ENCODE data around the gene BMPR1B.

Gene BMPR1B

GRCh38 chr4:95093936-95094929, 336.5 kb downstream of the BMPR1B start:
- Histone ChIP-seq H3K9ac (ENCODE audit: low read length in 2 of 2) (no peak overlapping the region), H3K4me1 (ENCODE audit: control insufficient read depth, insufficient read depth, low read length) (peaks cover 4% of the 10 kb centered on the region), H3K27ac (ENCODE audit: low read length) (no peak overlapping the region), H3K9me3 (ENCODE audit: control insufficient read depth in 2 of 2, low read length in 2 of 2) (no peaks in the 10 kb centered on the region), H3K4me3 (ENCODE audit: low read length in 2 of 2) (peak overlapping the region in 1 of 2 donors; percentile 46), H3K27me3 (ENCODE audit: control insufficient read depth in 1 of 2, insufficient read depth in 2 of 2, low read length in 2 of 2) (no peaks in the 10 kb centered on the region), H3K36me3 (ENCODE audit: control insufficient read depth in 2 of 2, insufficient read depth in 2 of 2, low read length in 2 of 2) (no peaks in the 10 kb centered on the region)

DNA sequence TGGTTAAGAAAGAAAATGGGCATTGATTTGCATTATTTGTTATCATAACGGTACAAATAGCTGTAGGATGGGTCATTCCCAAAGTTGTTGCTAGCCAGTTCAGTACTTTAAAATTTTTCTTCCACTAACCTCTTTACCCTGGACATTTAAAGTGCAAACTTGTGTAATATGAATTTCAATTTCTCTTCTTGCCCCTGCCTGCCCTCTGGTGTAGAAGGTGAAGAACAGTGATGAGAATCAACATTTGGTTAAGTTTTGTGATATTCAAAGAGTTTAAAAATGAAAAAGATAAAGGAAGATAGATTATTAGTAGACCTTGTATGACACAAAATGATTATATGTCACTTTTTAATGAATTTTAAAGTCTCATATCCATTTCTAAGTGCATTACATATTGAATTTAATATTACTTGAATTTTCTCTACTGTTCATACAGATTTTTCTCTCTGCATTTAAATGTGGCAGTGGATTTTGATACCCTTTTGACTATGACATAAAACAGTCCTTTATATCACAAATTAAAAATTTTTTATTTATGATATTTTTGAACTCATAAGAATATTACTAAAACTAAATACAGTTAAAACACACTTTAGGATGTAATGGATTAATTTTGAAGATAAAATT, 337.7 kb downstream of the BMPR1B start:
- Histone ChIP-seq H3K4me1 (ENCODE audit: control insufficient read depth, insufficient read depth, low read length) (peaks cover 4% of the 10 kb centered on the region), H3K36me3 (ENCODE audit: control insufficient read depth in 2 of 2, insufficient read depth in 2 of 2, low read length in 2 of 2) (no peaks in the 10 kb centered on the region), H3K4me3 (ENCODE audit: low read length in 2 of 2) (no peak overlapping the region), H3K27ac (ENCODE audit: low read length) (no peak overlapping the region), H3K9ac (ENCODE audit: low read length in 2 of 2) (no peak overlapping the region), H3K9me3 (ENCODE audit: control insufficient read depth in 2 of 2, low read length in 2 of 2) (no peaks in the 10 kb centered on the region), H3K27me3 (ENCODE audit: control insufficient read depth in 1 of 2, insufficient read depth in 2 of 2, low read length in 2 of 2) (no peaks in the 10 kb centered on the region)

DNA sequence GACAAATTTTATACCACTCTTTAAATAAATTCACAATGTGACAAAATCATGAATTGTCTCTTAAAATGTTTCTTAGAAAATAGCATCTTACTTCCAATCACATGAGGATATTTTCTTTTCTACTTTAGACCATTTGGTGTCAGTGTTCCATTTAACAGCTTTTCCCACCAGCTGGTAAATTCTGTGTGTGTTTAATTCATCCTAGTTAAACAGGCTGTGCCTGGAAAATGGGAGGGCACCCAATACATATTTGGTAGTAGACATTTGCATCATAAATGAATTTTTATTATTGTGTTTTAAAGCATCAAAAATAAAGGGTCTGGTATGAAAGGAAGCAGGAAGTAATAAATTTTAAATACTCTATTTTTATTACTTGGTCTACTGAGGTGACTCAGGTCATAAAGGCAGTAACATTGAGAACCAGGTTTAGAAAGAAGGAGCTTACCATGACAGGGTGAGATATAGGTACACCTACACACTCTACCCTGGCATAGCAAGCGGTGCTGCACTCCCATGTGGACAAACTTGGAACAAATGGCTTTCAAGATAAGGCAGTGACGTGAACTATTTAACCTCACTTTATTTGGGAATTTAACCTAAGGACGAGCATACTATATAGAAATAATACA, 344.5 kb downstream of the BMPR1B start:
- Histone ChIP-seq H3K27ac (ENCODE audit: low read length) (no peak overlapping the region), H3K9ac (ENCODE audit: low read length in 2 of 2) (no peak overlapping the region), H3K4me1 (ENCODE audit: control insufficient read depth, insufficient read depth, low read length) (no peaks in the 10 kb centered on the region), H3K9me3 (ENCODE audit: control insufficient read depth in 2 of 2, low read length in 2 of 2) (no peaks in the 10 kb centered on the region), H3K36me3 (ENCODE audit: control insufficient read depth in 2 of 2, insufficient read depth in 2 of 2, low read length in 2 of 2) (peaks cover 0 to 2% of the 10 kb centered on the region in 2 donors), H3K4me3 (ENCODE audit: low read length in 2 of 2) (no peak overlapping the region), H3K27me3 (ENCODE audit: control insufficient read depth in 1 of 2, insufficient read depth in 2 of 2, low read length in 2 of 2) (no peaks in the 10 kb centered on the region)

DNA sequence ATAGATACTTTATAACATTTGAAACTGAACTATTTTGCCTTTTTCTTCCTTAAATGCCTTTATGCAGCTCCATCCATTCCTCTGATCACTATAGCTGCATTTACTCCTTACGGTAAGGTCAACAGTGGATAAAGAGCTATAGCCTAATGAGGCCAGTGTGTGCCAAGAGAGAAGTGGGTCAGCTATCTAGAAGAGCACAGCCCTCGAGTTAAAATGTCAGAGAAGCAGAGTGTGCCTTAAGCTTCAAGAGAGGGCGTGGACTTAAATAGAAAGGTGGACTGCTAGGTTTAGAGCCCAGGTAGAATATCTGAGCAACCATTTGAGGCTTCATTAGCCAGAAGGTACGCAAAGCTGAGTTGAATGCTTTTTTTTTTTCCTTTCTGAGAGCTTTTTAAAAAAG, 347.4 kb downstream of the BMPR1B start:
- H3K27ac ChIP-seq (ENCODE audit: low read length), result no peak overlapping the region
- no peak overlapping the region for H3K9ac ChIP-seq (ENCODE audit: low read length in 2 of 2)
- no peak overlapping the region for H3K4me3 ChIP-seq (ENCODE audit: low read length in 2 of 2)
- no peaks in the 10 kb centered on the region for H3K27me3 ChIP-seq (ENCODE audit: control insufficient read depth in 1 of 2, insufficient read depth in 2 of 2, low read length in 2 of 2)
- H3K36me3 ChIP-seq (ENCODE audit: control insufficient read depth in 2 of 2, insufficient read depth in 2 of 2, low read length in 2 of 2), result peaks cover 0 to 2% of the 10 kb centered on the region in 2 donors
- H3K9me3 ChIP-seq (ENCODE audit: control insufficient read depth in 2 of 2, low read length in 2 of 2), result no peaks in the 10 kb centered on the region
- no peaks in the 10 kb centered on the region for H3K4me1 ChIP-seq (ENCODE audit: control insufficient read depth, insufficient read depth, low read length)

DNA sequence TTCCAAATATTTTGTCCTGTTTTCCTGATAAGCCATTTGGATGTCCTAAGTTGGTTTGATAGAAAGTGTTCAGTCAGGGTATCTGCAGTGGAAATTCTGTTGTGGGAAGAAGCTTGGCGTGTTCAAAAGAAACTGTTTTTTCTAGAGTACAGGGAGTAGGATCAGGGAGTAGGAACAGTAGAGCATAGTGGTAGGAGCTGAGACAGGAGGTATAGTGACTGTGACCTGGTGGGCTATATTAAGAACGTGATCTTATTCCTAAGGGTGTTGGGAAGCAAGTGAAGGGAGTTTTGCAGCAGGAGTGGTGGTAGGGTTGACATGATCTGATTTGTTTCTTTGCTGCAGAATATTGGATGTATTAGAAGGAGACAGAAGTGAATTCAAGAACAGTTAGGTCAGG, 348.2 kb downstream of the BMPR1B start:
- H3K9ac ChIP-seq (ENCODE audit: low read length in 2 of 2), result no peak overlapping the region
- H3K4me1 ChIP-seq (ENCODE audit: control insufficient read depth, insufficient read depth, low read length), result no peaks in the 10 kb centered on the region
- H3K9me3 ChIP-seq (ENCODE audit: control insufficient read depth in 2 of 2, low read length in 2 of 2), result no peaks in the 10 kb centered on the region
- H3K27me3 ChIP-seq (ENCODE audit: control insufficient read depth in 1 of 2, insufficient read depth in 2 of 2, low read length in 2 of 2), result no peaks in the 10 kb centered on the region
- H3K36me3 ChIP-seq (ENCODE audit: control insufficient read depth in 2 of 2, insufficient read depth in 2 of 2, low read length in 2 of 2), result peaks cover 0 to 2% of the 10 kb centered on the region in 2 donors
- H3K4me3 ChIP-seq (ENCODE audit: low read length in 2 of 2), result no peak overlapping the region
- no peak overlapping the region for H3K27ac ChIP-seq (ENCODE audit: low read length)

DNA sequence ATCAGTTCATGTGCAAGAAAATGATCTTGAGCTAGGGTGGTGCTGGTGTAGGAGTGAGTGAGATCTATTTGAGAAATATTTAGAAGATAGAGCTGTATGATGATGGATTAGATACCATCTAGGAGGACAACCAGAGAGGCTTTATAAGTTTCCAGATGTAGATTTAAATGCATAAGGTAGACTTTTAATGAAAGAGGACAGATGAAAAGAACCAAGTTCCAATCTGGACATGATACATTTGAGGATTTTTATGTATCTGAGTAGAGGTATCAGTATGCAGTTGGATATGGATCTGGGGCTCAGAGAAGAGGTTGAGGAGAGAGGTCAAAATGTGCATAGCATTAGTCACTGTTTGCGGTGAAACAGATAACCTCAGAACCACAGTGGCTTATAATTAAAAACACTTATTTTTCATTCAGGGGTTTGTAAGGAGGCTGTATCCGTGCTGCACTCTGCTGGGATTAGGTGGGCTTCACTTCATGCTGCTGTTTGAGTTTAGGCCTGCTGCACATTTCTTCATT, 348.7 kb downstream of the BMPR1B start:
- Histone ChIP-seq H3K36me3 (ENCODE audit: control insufficient read depth in 2 of 2, insufficient read depth in 2 of 2, low read length in 2 of 2) (peaks cover 0 to 2% of the 10 kb centered on the region in 2 donors), H3K9ac (ENCODE audit: low read length in 2 of 2) (no peak overlapping the region), H3K27me3 (ENCODE audit: control insufficient read depth in 1 of 2, insufficient read depth in 2 of 2, low read length in 2 of 2) (no peaks in the 10 kb centered on the region), H3K4me3 (ENCODE audit: low read length in 2 of 2) (no peak overlapping the region), H3K9me3 (ENCODE audit: control insufficient read depth in 2 of 2, low read length in 2 of 2) (no peaks in the 10 kb centered on the region), H3K4me1 (ENCODE audit: control insufficient read depth, insufficient read depth, low read length) (no peaks in the 10 kb centered on the region), H3K27ac (ENCODE audit: low read length) (no peak overlapping the region)

DNA sequence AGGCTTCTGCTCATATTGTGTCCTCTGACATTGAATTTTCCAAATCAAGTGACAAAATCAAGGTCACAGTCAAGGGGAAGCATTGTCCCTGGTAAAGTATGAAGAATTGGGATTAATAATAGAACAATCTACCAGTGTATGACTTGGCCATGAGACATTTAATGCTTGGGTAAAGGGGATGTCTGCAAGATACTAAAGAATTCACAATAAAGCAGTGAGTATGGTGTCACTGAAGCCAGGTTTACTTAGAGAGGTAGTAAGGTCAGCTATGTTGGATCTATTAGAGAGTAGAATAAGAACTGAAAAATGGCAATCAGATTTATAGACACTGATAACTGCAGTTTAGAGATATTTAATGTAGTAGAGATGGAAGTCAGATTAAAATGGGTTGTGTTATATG, 349.2 kb downstream of the BMPR1B start:
- H3K36me3 ChIP-seq (ENCODE audit: control insufficient read depth in 2 of 2, insufficient read depth in 2 of 2, low read length in 2 of 2), result peaks cover 0 to 2% of the 10 kb centered on the region in 2 donors
- no peak overlapping the region for H3K4me3 ChIP-seq (ENCODE audit: low read length in 2 of 2)
- no peak overlapping the region for H3K27ac ChIP-seq (ENCODE audit: low read length)
- H3K9ac ChIP-seq (ENCODE audit: low read length in 2 of 2), result no peak overlapping the region
- no peaks in the 10 kb centered on the region for H3K27me3 ChIP-seq (ENCODE audit: control insufficient read depth in 1 of 2, insufficient read depth in 2 of 2, low read length in 2 of 2)
- no peaks in the 10 kb centered on the region for H3K4me1 ChIP-seq (ENCODE audit: control insufficient read depth, insufficient read depth, low read length)
- H3K9me3 ChIP-seq (ENCODE audit: control insufficient read depth in 2 of 2, low read length in 2 of 2), result no peaks in the 10 kb centered on the region

- H3K4me3 ChIP-seq (ENCODE audit: low read length in 2 of 2), result no peak overlapping the region
These were observed 349.9 kb downstream of the BMPR1B start for GRCh38 chr4:95107635-95108034.

GRCh38 chr4:95108883-95109421, 351.2 kb downstream of the BMPR1B start:
- H3K9ac ChIP-seq (ENCODE audit: low read length in 2 of 2), result no peak overlapping the region
- no peaks in the 10 kb centered on the region for H3K27me3 ChIP-seq (ENCODE audit: control insufficient read depth in 1 of 2, insufficient read depth in 2 of 2, low read length in 2 of 2)
- H3K4me1 ChIP-seq (ENCODE audit: control insufficient read depth, insufficient read depth, low read length), result no peaks in the 10 kb centered on the region
- no peaks in the 10 kb centered on the region for H3K9me3 ChIP-seq (ENCODE audit: control insufficient read depth in 2 of 2, low read length in 2 of 2)
- peaks cover 0 to 2% of the 10 kb centered on the region in 2 donors for H3K36me3 ChIP-seq (ENCODE audit: control insufficient read depth in 2 of 2, insufficient read depth in 2 of 2, low read length in 2 of 2)
- H3K4me3 ChIP-seq (ENCODE audit: low read length in 2 of 2), result no peak overlapping the region
- no peak overlapping the region for H3K27ac ChIP-seq (ENCODE audit: low read length)

More at GRCh38 chr4:95107635-95108034, 349.9 kb downstream of the BMPR1B start:
- H3K4me1 ChIP-seq (ENCODE audit: control insufficient read depth, insufficient read depth, low read length), result no peaks in the 10 kb centered on the region
- H3K27me3 ChIP-seq (ENCODE audit: control insufficient read depth in 1 of 2, insufficient read depth in 2 of 2, low read length in 2 of 2), result no peaks in the 10 kb centered on the region
- peaks cover 0 to 2% of the 10 kb centered on the region in 2 donors for H3K36me3 ChIP-seq (ENCODE audit: control insufficient read depth in 2 of 2, insufficient read depth in 2 of 2, low read length in 2 of 2)
- H3K27ac ChIP-seq (ENCODE audit: low read length), result no peak overlapping the region
- no peak overlapping the region for H3K9ac ChIP-seq (ENCODE audit: low read length in 2 of 2)
- no peaks in the 10 kb centered on the region for H3K9me3 ChIP-seq (ENCODE audit: control insufficient read depth in 2 of 2, low read length in 2 of 2)

DNA sequence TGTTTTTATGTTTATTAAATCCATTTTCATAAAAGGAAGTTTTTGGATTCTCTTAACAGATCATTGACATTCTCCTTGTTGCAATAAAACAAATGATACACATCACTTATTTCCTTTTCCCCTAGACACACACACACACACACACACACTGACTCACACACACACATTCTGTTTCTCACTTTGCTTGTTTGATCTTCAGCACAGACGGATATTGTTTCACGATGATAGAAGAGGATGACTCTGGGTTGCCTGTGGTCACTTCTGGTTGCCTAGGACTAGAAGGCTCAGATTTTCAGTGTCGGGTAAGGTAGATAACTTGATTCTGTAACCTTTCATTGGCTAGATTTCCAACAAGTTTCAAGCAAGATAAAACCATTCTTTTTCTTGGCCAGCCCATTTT, 356.8 kb downstream of the BMPR1B start:
- Histone ChIP-seq H3K9ac (ENCODE audit: low read length in 2 of 2) (no peak overlapping the region), H3K27me3 (ENCODE audit: control insufficient read depth in 1 of 2, insufficient read depth in 2 of 2, low read length in 2 of 2) (no peaks in the 10 kb centered on the region), H3K9me3 (ENCODE audit: control insufficient read depth in 2 of 2, low read length in 2 of 2) (no peaks in the 10 kb centered on the region), H3K4me3 (ENCODE audit: low read length in 2 of 2) (no peak overlapping the region), H3K36me3 (ENCODE audit: control insufficient read depth in 2 of 2, insufficient read depth in 2 of 2, low read length in 2 of 2) (peaks cover 0 to 3% of the 10 kb centered on the region in 2 donors), H3K27ac (ENCODE audit: low read length) (no peak overlapping the region), H3K4me1 (ENCODE audit: control insufficient read depth, insufficient read depth, low read length) (no peaks in the 10 kb centered on the region)
